Pancreas (tissue), 10 donors: Measurements from ENCODE around the gene TGM3. TPM values are rescaled to one million over a fixed set of nuclear protein-coding genes. Genes with fewer than 3 reads are reported as not detected.

Experiments used
- ATAC-seq, 4 donors: fragments of 200-7000 bp; cut with Tn5 transposase; one replicate each; pipeline versions ENCODE4 v1.8.0 to v1.9.1; 2020; ENCODE audit warnings: mild to moderate bottlenecking in 4 of 4, moderate library complexity in 4 of 4
- DNase-seq, 6 donors: peaks; one replicate each; pipeline ENCODE4 v3.0.0-alpha.2; 2020
- FAIRE-seq: peaks from 2 replicates; lab custom pipeline; 2012; peaks lifted over from hg19 to GRCh38; lab: Jason Lieb, UNC
- H3K27ac ChIP-seq, 4 donors: fragments of 200-600 bp; sonication (generic); 1 replicate in 3 of 4; 2 replicates in 1 of 4; pipeline versions ENCODE4 v1.5.0 to v1.8.0; 2020
- H3K27me3 ChIP-seq, 4 donors: fragments of 200-600 bp; one replicate each; pipeline ENCODE4 v1.8.0; 2021
- H3K36me3 ChIP-seq, 3 donors: fragments of 200-600 bp; sonication (generic) in 1 of 3; one replicate each; pipeline versions ENCODE4 v1.5.0 to v1.8.0; 2020 to 2021
- H3K4me1 ChIP-seq, 3 donors: fragments of 200-600 bp; one replicate each; pipeline ENCODE4 v1.8.0; 2021
- H3K4me3 ChIP-seq, 4 donors: fragments of 200-600 bp; sonication (generic) in 2 of 4; one replicate each; pipeline versions ENCODE4 v1.5.0 to v1.8.0; 2020 to 2021
- H3K9me3 ChIP-seq, 4 donors: fragments of 200-600 bp; one replicate each; pipeline ENCODE4 v1.8.0; 2021
- CTCF ChIP-seq, 4 donors: fragments of 200-600 bp; sonication (generic) in 3 of 4; IDR thresholded peaks; one replicate each; pipeline versions ENCODE4 v1.5.0 to v1.8.0; 2021; ENCODE audit warnings: antibody characterized with exemption in 4 of 4
- WGBS, 2 donors: extraction: QIAGEN DNeasy Blood & Tissue Kit; methylation state at CpG; one replicate each; pipeline ENCODE4 v1.1.7; 2013; 5-methylcytosine and 5-hydroxymethylcytosine counted together
- intact Hi-C, 3 donors: fragments of 100-400 bp; cut with DNase I; formaldehyde crosslinking; loops; one replicate each; pipeline versions ENCODE4 v1.11.1 to v1.14.2; 2022
- polyA plus RNA-seq, 2 donors: library from polyadenylated mRNA; stranded (reverse); fragments of 200-250 nt; gene quantifications; one replicate each; pipeline ENCODE4 v1.2.3, GENCODE V29; 2013
- total RNA-seq, 6 donors: library from RNA; stranded (reverse); fragmentation: NEBNext Ultra II Directional in 4 of 6; extraction: Animal tissue kit (Norgen Biotek cat#: 25700) in 4 of 6; gene quantifications; one replicate each; pipeline versions ENCODE4 v1.2.1 to v1.2.4, GENCODE V29; 2021 to 2023
- donor health status: healthy with polysubstance abuse.
- donor health status: DM: no; HTN: no; CAD: no; lungs with moderate emphysema.
- donor health status: DM: no; HTN: no; CAD: no.
- donor health status: control.
- donor health status: control.
- donor health status: Bipolar disorder and iron deficiency.
- donor health status: DM: yes; HTN: yes; CAD: no.
- donor health status: DM: no; HTN: no; CAD: no.
- donor health status: DM: no; HTN: no; CAD: no.
- donor health status: DM: yes; HTN: yes; CAD: no.

Gene TGM3
- total and polyA plus RNA-seq, 8 donors, result 0.06 to 0.40 (median 0.31) TPM; not detected in 3

- Histone ChIP-seq H3K27ac (no peak overlapping the region), H3K4me1 (no peaks in the 10 kb centered on the region), H3K4me3 (no peak overlapping the region), H3K36me3 (no peaks in the 10 kb centered on the region), H3K27me3 (no peaks in the 10 kb centered on the region), H3K9me3 (no peaks in the 10 kb centered on the region)
- WGBS, 2 donors, result 21 to 29% methylated on average over 1 of the region's 1 CpG
- DNase-seq (no peak), FAIRE-seq (no peak), ATAC-seq (no peak)
- intact Hi-C loops, result no loop called here
- TF ChIP-seq CTCF (IDR thresholded peaks at IDR 0.05), result no peak
These were observed 72.8 kb downstream of the TGM3 start for GRCh38 chr20:2368621-2369020.

- no peaks in the 10 kb centered on the region for H3K4me1 ChIP-seq
- TF ChIP-seq CTCF (IDR thresholded peaks at IDR 0.05), result no peak
- no peak overlapping the region for H3K27ac ChIP-seq
- intact Hi-C loops, result no loop called here
- H3K4me3 ChIP-seq, result no peak overlapping the region
- FAIRE-seq, result no peak
- ATAC-seq, result no peak
- no peak for DNase-seq
- H3K36me3 ChIP-seq, result no peaks in the 10 kb centered on the region
- H3K9me3 ChIP-seq, result no peaks in the 10 kb centered on the region
- no peaks in the 10 kb centered on the region for H3K27me3 ChIP-seq
These were observed 77.3 kb downstream of the TGM3 start for GRCh38 chr20:2373098-2373497.

- WGBS, 2 donors, result 57 to 76% methylated on average over 9 of the region's 9 CpGs
- no peak for TF ChIP-seq CTCF (IDR thresholded peaks at IDR 0.05)
- no peak overlapping the region for H3K27ac ChIP-seq
- H3K36me3 ChIP-seq, result no peaks in the 10 kb centered on the region
- intact Hi-C loops, result no loop called here
- no peaks in the 10 kb centered on the region for H3K27me3 ChIP-seq
- DNase-seq, result no peak
- ATAC-seq, result no peak
- no peak overlapping the region for H3K4me3 ChIP-seq
- FAIRE-seq, result no peak
- H3K4me1 ChIP-seq, result no peaks in the 10 kb centered on the region
- H3K9me3 ChIP-seq, result no peaks in the 10 kb centered on the region
These were observed 78.7 kb downstream of the TGM3 start for GRCh38 chr20:2374346-2375125.

GRCh38 chr20:2378893-2379292 lies 83.1 kb downstream of the TGM3 start:
- Histone ChIP-seq H3K4me1 (no peaks in the 10 kb centered on the region), H3K36me3 (no peaks in the 10 kb centered on the region), H3K27me3 (no peaks in the 10 kb centered on the region), H3K27ac (no peak overlapping the region), H3K4me3 (no peak overlapping the region), H3K9me3 (no peaks in the 10 kb centered on the region)
- intact Hi-C loops, result no loop called here
- TF ChIP-seq CTCF (IDR thresholded peaks at IDR 0.05), result no peak
- DNase-seq (no peak), ATAC-seq (no peak), FAIRE-seq (no peak)
- WGBS, 2 donors, result 73 to 76% methylated on average over 7 of the region's 7 CpGs

- ATAC-seq, result no peak
- DNase-seq, result no peak
- H3K27me3 ChIP-seq, result no peaks in the 10 kb centered on the region
- WGBS, 2 donors, result 36 to 39% methylated on average over 9 of the region's 9 CpGs
- H3K27ac ChIP-seq, result no peak overlapping the region
- H3K4me1 ChIP-seq, result no peaks in the 10 kb centered on the region
- intact Hi-C loops, result no loop called here
- TF ChIP-seq CTCF (IDR thresholded peaks at IDR 0.05), result no peak
- H3K9me3 ChIP-seq, result no peaks in the 10 kb centered on the region
- no peak overlapping the region for H3K4me3 ChIP-seq
- no peak for FAIRE-seq
- no peaks in the 10 kb centered on the region for H3K36me3 ChIP-seq
These were observed 83.9 kb downstream of the TGM3 start for GRCh38 chr20:2379511-2380229.
